HEK293T (cell line): ENCODE results near the gene KCNB1.

Experiments
- CTCF ChIA-PET: fragments of 350-600 bp; formaldehyde crosslinking; extraction: SDS; loops from one replicate; lab custom pipeline; 2021; ENCODE audit warnings: antibody characterized with exemption, inconsistent platforms; lab: Yijun Ruan, JAX
- POLR2A ChIA-PET: fragments of 350-600 bp; formaldehyde crosslinking; extraction: SDS; loops from one replicate; lab custom pipeline; 2020; ENCODE audit warnings: antibody characterized with exemption, inconsistent platforms; lab: Yijun Ruan, JAX
- DNase-seq: peaks from one replicate; pipeline ENCODE4 v3.0.0; 2012; ENCODE audit warnings: mixed read lengths; ENCODE audit errors: extremely low spot score
- ARNT ChIP-seq: fragments of 450-650 bp; IDR thresholded peaks from 2 replicates; pipeline ENCODE4 v1.6.1; 2017; ENCODE audit warnings: mild to moderate bottlenecking
- BHLHE40 ChIP-seq: fragments of 450-650 bp; IDR thresholded peaks from 2 replicates; pipeline ENCODE4 v1.6.1; 2016; ENCODE audit warnings: mild to moderate bottlenecking, moderate library complexity, borderline replicate concordance
- CTBP1 ChIP-seq: fragments of 450-650 bp; IDR thresholded peaks from 2 replicates; pipeline ENCODE4 v1.6.1; 2016; ENCODE audit warnings: borderline replicate concordance
- ELF4 ChIP-seq: fragments of 450-650 bp; IDR thresholded peaks from 2 replicates; pipeline ENCODE4 v1.6.1; 2017; ENCODE audit warnings: antibody characterized with exemption
- FOXA1 ChIP-seq: fragments of 450-650 bp; IDR thresholded peaks from 2 replicates; pipeline ENCODE4 v1.6.1; 2016; ENCODE audit warnings: mild to moderate bottlenecking
- FOXK2 ChIP-seq: fragments of 450-650 bp; IDR thresholded peaks from 2 replicates; pipeline ENCODE4 v1.6.1; 2016; ENCODE audit warnings: mild to moderate bottlenecking
- FOXM1 ChIP-seq: fragments of 450-650 bp; IDR thresholded peaks from 2 replicates; pipeline ENCODE4 v1.6.1; 2017; ENCODE audit warnings: mild to moderate bottlenecking, borderline replicate concordance
- HDGF ChIP-seq: fragments of 450-650 bp; IDR thresholded peaks from 2 replicates; pipeline ENCODE4 v1.6.1; 2017; ENCODE audit warnings: antibody characterized with exemption, borderline replicate concordance
- L3MBTL2 ChIP-seq: fragments of 450-650 bp; conservative IDR thresholded peaks from 2 replicates; pipeline ENCODE4 v1.6.1; 2016; ENCODE audit warnings: mild to moderate bottlenecking
- LEF1 ChIP-seq: fragments of 450-650 bp; IDR thresholded peaks from 2 replicates; pipeline ENCODE4 v1.6.1; 2017; ENCODE audit warnings: mild to moderate bottlenecking, borderline replicate concordance
- NFRKB ChIP-seq: fragments of 450-650 bp; IDR thresholded peaks from 2 replicates; pipeline ENCODE4 v1.6.1; 2016; ENCODE audit warnings: mild to moderate bottlenecking, moderate library complexity
- SP1 ChIP-seq: fragments of 450-650 bp; IDR thresholded peaks from 2 replicates; pipeline ENCODE4 v1.6.1; 2017
- SUZ12 ChIP-seq: fragments of 450-650 bp; IDR thresholded peaks from 2 replicates; pipeline ENCODE4 v1.6.1; 2016; ENCODE audit warnings: mild to moderate bottlenecking
- TARDBP ChIP-seq: fragments of 450-650 bp; IDR thresholded peaks from 2 replicates; pipeline ENCODE4 v1.6.1; 2016
- ZNF384 ChIP-seq: fragments of 450-650 bp; IDR thresholded peaks from 2 replicates; pipeline ENCODE4 v1.6.1; 2016
- TF ChIP-seq, protein P1 (sequence below): fragments of 450-650 bp; IDR thresholded peaks from 2 replicates; pipeline ENCODE4 v1.6.1; 2016

The KCNB1 gene

DNA sequence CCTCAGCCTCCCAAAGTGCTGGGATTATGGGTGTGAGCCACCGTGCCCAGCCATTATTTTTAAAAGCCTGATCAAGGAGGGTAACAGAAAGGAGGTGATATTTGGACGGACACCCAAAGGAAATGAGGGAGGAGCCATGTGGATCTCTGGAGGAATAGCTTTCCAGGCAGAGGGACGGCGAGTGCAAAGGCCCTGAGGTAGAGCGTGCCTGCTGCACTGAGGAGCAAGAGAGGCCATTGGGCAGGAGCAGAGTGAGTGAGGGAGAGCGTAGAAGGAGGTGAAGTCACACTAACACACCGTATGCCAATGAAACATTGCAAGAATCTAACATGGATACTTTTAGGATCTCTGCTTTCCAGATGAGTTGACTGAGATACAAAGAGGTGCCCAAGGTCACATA is 145.7 kb downstream of the KCNB1 start:
- POLR2A ChIA-PET = no interaction called here
- CTCF ChIA-PET = interaction anchor here (0.9 to 1.9 kb wide), 2 partner anchors 172 to 205 kb away, joined by 4 to 8 read pairs; no protein-coding TSS in a partner anchor

DNA sequence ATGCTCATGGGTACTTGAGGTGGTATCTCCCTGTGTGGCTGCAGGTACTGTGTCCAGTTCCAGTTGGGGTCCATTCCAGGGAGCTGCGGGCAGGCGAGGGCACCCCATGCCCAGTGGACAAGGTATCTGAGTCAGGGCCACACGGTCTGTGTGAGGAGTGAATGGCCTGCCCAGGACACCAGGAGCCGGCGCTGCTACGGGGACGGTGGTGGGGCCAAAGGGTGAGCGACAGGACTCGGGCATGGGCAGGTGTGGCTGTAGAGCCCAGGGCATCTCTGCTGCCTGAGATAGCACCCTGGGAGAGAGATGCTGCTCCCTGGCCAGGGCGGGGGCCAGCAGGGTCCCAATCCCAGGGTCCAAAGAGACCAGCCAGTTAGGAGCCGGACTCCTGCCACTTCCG is 147.0 kb downstream of the KCNB1 start:
- CTCF ChIA-PET = interaction anchor here (0.8 to 1.5 kb wide), 3 partner anchors 158 to 173 kb away, joined by 3 to 9 read pairs (median 4); no protein-coding TSS in a partner anchor
- no peak for DNase-seq
- no peak for TF ChIP-seq L3MBTL2
- TF ChIP-seq HDGF = no peak
- TF ChIP-seq LEF1 = no peak
- no peak for TF ChIP-seq FOXA1
- TF ChIP-seq, protein P1, sequence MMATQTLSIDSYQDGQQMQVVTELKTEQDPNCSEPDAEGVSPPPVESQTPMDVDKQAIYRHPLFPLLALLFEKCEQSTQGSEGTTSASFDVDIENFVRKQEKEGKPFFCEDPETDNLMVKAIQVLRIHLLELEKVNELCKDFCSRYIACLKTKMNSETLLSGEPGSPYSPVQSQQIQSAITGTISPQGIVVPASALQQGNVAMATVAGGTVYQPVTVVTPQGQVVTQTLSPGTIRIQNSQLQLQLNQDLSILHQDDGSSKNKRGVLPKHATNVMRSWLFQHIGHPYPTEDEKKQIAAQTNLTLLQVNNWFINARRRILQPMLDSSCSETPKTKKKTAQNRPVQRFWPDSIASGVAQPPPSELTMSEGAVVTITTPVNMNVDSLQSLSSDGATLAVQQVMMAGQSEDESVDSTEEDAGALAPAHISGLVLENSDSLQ = no peak
- TF ChIP-seq SUZ12 = no peak
- no peak for TF ChIP-seq FOXK2
- TF ChIP-seq SP1 = no peak
- no peak for TF ChIP-seq BHLHE40
- no peak for TF ChIP-seq CTBP1
- TF ChIP-seq NFRKB = no peak
- POLR2A ChIA-PET = no interaction called here

More for the DNA sequence above, 145.7 kb downstream of the KCNB1 start:
- DNase-seq = no peak
- no peak for TF ChIP-seq SP1
- TF ChIP-seq L3MBTL2 = no peak
- no peak for TF ChIP-seq ELF4

DNA sequence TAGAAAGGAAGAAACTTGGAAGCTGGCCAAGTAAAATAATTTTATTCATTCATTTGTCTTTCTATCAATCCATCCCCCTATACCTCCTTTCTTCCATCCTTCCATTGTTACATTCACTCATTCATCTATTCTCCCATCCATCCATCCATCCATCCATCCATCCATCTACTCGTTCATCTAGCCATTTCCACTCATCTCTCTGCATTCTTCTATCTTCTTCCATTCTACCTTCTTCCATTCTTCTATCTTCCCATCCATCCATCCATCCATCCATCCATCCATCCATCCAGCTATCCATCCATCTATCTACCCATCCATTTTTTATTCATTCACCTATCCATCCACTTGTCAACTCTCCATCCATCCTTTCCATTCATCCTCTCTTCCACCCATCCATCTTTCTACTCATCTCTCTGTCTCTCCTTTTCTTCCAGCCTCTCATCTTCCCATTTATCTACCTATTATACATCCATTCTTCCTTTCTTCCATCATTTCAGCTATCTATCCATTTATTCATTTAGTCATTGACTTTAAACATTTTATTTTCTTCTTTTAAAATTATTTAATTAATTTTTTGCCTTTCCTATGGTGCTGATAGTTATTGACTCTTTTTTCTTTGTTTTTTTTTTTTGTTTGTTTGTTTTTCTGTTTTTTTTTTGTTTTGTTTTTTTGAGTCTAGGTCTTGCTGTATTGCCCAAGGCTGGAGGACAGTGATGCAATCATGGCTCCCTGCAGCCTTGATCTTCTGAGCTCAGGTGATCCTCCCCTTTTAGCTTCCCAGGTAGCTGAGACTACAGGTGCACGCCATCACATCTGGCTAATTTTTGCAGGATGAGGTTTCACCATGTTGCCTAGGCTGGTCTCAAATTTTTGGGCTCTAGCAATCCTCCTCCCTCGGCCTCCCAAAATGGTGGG is 151.5 kb downstream of the KCNB1 start:
- TF ChIP-seq BHLHE40 = no peak
- TF ChIP-seq NFRKB = no peak
- TF ChIP-seq SUZ12 = no peak
- no peak for TF ChIP-seq ZNF384
- TF ChIP-seq FOXK2 = no peak
- no peak for TF ChIP-seq TARDBP
- no peak for TF ChIP-seq FOXA1
- TF ChIP-seq ELF4 = no peak
- TF ChIP-seq SP1 = no peak
- no peak for TF ChIP-seq L3MBTL2
- TF ChIP-seq, protein P1 = no peak
- no peak for TF ChIP-seq ARNT
- TF ChIP-seq CTBP1 = no peak
- TF ChIP-seq HDGF = no peak
- no peak for TF ChIP-seq FOXM1
- no peak for TF ChIP-seq LEF1
- ChIA-PET CTCF (interaction anchor here (1.2 to 1.9 kb wide), 3 partner anchors 11 to 277 kb away, joined by 4 to 5 read pairs (median 4); no protein-coding TSS in a partner anchor), POLR2A (no interaction called here)
- DNase-seq = no peak

DNA sequence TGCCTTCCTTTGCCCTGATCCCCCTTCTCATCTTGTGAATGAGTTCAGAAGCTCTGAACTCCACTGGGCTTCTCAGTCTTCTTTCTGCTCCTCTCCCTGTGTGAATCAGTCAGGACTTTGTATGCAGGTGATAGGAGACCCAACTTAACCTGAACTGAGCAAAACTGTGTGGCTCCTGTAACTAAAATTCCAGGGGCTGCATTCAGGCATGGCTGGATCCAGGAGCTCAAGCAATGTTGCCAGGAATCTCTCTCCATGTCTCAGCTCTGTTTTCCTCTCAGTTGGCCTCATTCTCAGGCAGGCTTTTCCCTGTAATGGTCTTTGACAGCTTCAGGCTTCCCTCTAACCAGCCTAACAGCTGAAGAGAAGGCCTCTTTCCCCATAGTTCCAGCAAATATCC is 153.7 kb downstream of the KCNB1 start:
- ChIA-PET CTCF (interaction anchor here (0.8 to 1.1 kb wide), 2 partner anchors 180 to 205 kb away, joined by 3 read pairs; no protein-coding TSS in a partner anchor), POLR2A (no interaction called here)
- TF ChIP-seq CTBP1 (no peak), ARNT (no peak), FOXM1 (no peak), FOXK2 (no peak), LEF1 (no peak), ZNF384 (no peak), L3MBTL2 (no peak), SP1 (no peak), SUZ12 (no peak), NFRKB (no peak)
- TF ChIP-seq, protein P1 = no peak
- DNase-seq = no peak

DNA sequence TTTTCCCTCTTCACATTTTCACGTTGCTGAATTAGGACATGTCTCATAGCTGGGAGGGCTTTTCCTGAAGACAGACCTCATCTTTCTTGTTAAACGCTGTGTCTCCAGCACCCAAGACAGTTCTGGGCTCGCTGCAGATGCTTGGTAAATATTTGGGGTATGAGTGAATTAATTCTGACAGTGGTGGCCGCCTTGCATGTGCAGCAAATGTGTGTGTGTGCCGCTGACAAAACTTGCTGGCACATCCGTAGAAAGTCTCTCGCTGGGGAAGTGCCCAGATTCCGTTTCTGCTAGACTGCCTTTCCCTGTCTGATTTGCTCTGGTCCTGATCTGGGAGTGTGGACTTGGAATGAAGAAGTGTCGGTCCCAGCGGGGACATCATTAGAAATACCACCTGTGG is 156.4 kb downstream of the KCNB1 start:
- ChIA-PET CTCF (interaction anchor here (0.6 kb wide), 1 partner anchor 48 kb away, joined by 6 read pairs; no protein-coding TSS in a partner anchor), POLR2A (no interaction called here)
- DNase-seq = no peak
- TF ChIP-seq, protein P1 = no peak
- TF ChIP-seq ELF4 (no peak), ZNF384 (no peak), SP1 (no peak), NFRKB (no peak), HDGF (no peak), ARNT (no peak), FOXK2 (no peak), LEF1 (no peak), L3MBTL2 (no peak), SUZ12 (no peak), FOXM1 (no peak), TARDBP (no peak), CTBP1 (no peak)
